GM18499 (cell line): ENCODE measurements around the gene SPATA45.
A peak's percentile ranks its signal among the peaks of the same experiment; 100 is the strongest.

ENCODE experiments used
- ATAC-seq: cut with Tn5 transposase; IDR thresholded peaks from one replicate; pipeline ENCODE4 v1.9.1; 2021; ENCODE audit warnings: moderate number of reproducible peaks; ENCODE audit not compliant: insufficient read depth, unreplicated experiment

Gene SPATA45

GRCh38 chr1:212833211-212834207, 13.9 kb downstream of the SPATA45 start:
- peak; percentile 80 for ATAC-seq

GRCh38 chr1:212828395-212828794, 19.1 kb downstream of the SPATA45 start:
- no peak for ATAC-seq

- no peak for ATAC-seq
Observed at GRCh38 chr1:212827831-212828278, 19.6 kb downstream of the SPATA45 start.

- ATAC-seq: no peak
Observed at GRCh38 chr1:212827171-212827776, 20.2 kb downstream of the SPATA45 start.

- ATAC-seq: no peak
Observed at GRCh38 chr1:212825798-212826452, 21.5 kb downstream of the SPATA45 start.

- ATAC-seq: no peak
Observed at GRCh38 chr1:212824201-212824600, 23.2 kb downstream of the SPATA45 start.

- ATAC-seq: no peak
Observed at GRCh38 chr1:212822956-212823355, 24.5 kb downstream of the SPATA45 start.

GRCh38 chr1:212820969-212821368, 26.5 kb downstream of the SPATA45 start:
- no peak for ATAC-seq

GRCh38 chr1:212819726-212820125, 27.7 kb downstream of the SPATA45 start:
- peak; percentile 55 for ATAC-seq

GRCh38 chr1:212816567-212817278, 30.7 kb downstream of the SPATA45 start:
- ATAC-seq: no peak

- no peak for ATAC-seq
Observed at GRCh38 chr1:212814537-212815334, 32.7 kb downstream of the SPATA45 start.

GRCh38 chr1:212805767-212806166, 41.7 kb downstream of the SPATA45 start:
- no peak for ATAC-seq

- ATAC-seq: no peak
Observed at GRCh38 chr1:212797681-212798080, 49.8 kb downstream of the SPATA45 start.

- peak; percentile 71 for ATAC-seq
Observed at GRCh38 chr1:212794561-212795014, 52.9 kb downstream of the SPATA45 start.

GRCh38 chr1:212792396-212792908, 55.0 kb downstream of the SPATA45 start:
- ATAC-seq: no peak

GRCh38 chr1:212791676-212792395, 55.6 kb downstream of the SPATA45 start, which contains the start of the genes NSL1 and TATDN3:
Gene NSL1, minus strand, starts transcription at chr1:212791777. Its CDS starts 14 bp downstream, at chr1:212791763.
Gene TATDN3, plus strand, starts transcription at chr1:212791894. Its CDS starts 28 bp downstream, at chr1:212791922.
- peak; percentile 44 for ATAC-seq

- peak; percentile 19 for ATAC-seq
Observed at GRCh38 chr1:212791261-212791675, 56.2 kb downstream of the SPATA45 start.

GRCh38 chr1:212785871-212786270, 61.6 kb downstream of the SPATA45 start:
- ATAC-seq: no peak
